NCI-H187 (cell line): ENCODE data around the gene CYLD.

Experiments used
- DNase-seq, 2 experiments: peaks; one replicate each; lab custom pipeline; 2025; lab: John Stamatoyannopoulos, UW

CYLD gene

GRCh38 chr16:50711862-50712559 is 29.9 kb upstream of the CYLD start:
- no peak for DNase-seq

GRCh38 chr16:50712560-50712898 is 29.4 kb upstream of the CYLD start:
- DNase-seq, result no peak

GRCh38 chr16:50712956-50713355 is 28.9 kb upstream of the CYLD start:
- no peak for DNase-seq

- no peak for DNase-seq
Observed at GRCh38 chr16:50717091-50717490, 24.8 kb upstream of the CYLD start.

GRCh38 chr16:50717494-50717893 is 24.4 kb upstream of the CYLD start:
- DNase-seq, result no peak

GRCh38 chr16:50718061-50718760 is 23.7 kb upstream of the CYLD start:
- DNase-seq, result no peak

GRCh38 chr16:50718761-50719400 is 23.0 kb upstream of the CYLD start:
- no peak for DNase-seq

- DNase-seq, result no peak
Observed at GRCh38 chr16:50719401-50720337, 22.2 kb upstream of the CYLD start.

- DNase-seq, result no peak
Observed at GRCh38 chr16:50721549-50722404, 20.1 kb upstream of the CYLD start.

- DNase-seq, result no peak
Observed at GRCh38 chr16:50722405-50722737, 19.5 kb upstream of the CYLD start.

GRCh38 chr16:50722960-50723359 is 18.9 kb upstream of the CYLD start:
- no peak for DNase-seq

- no peak for DNase-seq
Observed at GRCh38 chr16:50724306-50724705, 17.6 kb upstream of the CYLD start.

GRCh38 chr16:50731130-50731988 is 10.5 kb upstream of the CYLD start:
- no peak for DNase-seq

GRCh38 chr16:50731989-50732832 is 9.7 kb upstream of the CYLD start:
- DNase-seq, result no peak

GRCh38 chr16:50733468-50733867 is 8.4 kb upstream of the CYLD start:
- no peak for DNase-seq

- DNase-seq, result no peak
Observed at GRCh38 chr16:50735629-50736122, 6.2 kb upstream of the CYLD start.

- no peak for DNase-seq
Observed at GRCh38 chr16:50736448-50736847, 5.4 kb upstream of the CYLD start.

GRCh38 chr16:50737420-50737959 is 4.4 kb upstream of the CYLD start:
- DNase-seq, result no peak

GRCh38 chr16:50739031-50739430 is 2.9 kb upstream of the CYLD start:
- DNase-seq, result no peak
